Stimulated activated CD8-positive, alpha-beta memory T cell treated with anti-CD3 and anti-CD28 coated beads, Interleukin-2, amount 100 ng/mL, for 1 hour (primary cell): Measurements from ENCODE around the gene ZC3H18.
"Not testable (repeated sequence)": the region's sequence is repeated elsewhere in the genome, so short reads cannot be mapped to it uniquely, and the experiment has no call there.

Experiments
- DNase-seq, 2 donors: peaks; one replicate each; pipeline ENCODE4 v3.0.0-alpha.2; 2020; ENCODE audit warnings: low read depth in 2 of 2

ZC3H18 gene

DNA sequence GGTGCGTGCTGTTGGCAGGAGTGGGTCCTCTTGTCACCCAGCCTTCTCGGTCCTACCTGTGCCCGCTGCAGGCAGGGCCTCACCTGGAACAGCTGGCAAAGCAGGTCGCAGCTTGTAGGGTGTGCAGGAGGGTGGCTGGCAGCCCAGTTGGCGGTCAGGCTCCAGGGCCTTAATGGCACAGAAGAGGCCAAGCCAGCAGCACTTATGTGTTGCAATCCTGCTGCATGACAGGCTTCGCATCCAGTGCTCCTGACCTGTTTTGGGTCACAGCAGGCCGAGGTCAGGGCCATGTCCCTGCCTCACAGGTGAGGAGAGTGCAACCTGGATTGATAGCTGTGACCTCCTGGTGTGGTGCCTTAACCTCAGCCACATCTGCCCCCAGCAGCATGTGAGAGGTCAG, 31.9 kb downstream of the ZC3H18 start:
- DNase-seq, result no peak

DNA sequence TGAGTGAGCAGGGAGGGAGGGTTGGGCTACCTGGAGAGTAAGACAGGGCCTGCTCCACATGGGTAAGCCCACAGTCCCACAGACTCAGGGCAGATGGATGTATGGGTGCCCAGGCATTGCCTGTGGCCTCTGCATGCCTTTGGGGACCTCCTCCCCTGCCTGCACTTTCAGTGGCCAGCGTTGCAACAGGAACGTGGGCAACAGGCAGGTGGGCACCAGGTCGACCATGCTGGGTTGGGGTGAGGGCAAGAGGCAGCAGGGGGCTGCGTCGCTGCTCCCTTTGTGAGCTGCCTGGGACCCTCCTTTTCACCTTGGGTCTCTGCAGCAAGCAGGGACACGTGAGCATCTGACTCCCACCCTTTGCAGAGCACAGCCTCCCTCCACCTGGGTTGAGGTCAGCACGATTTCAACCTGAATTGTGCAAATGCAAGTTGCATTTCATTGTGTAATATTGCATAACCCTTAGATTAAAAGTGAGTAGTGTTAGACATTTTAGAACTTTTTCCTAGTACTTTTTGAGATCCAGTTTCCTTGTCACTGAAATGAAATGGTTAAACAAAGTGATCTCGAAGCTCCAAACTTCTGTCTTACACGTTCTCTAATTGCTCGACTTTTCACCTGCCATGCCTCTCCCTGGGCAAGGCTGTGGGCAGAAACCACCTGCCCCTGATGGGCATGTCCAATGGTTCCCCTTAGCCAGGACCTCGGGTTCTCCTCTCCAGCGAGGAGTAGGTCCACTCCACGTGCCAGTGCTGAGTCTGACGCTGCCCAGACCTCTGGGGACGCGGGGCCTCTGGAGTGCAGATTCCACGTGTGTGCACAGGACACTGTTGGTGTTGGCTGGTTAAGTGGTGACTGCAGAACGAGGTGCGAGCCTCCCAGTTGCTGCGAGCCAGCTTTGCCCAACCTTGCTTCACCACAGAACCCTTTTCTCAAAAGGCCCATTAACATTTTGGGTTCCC, 35.3 kb downstream of the ZC3H18 start:
- no peak for DNase-seq

DNA sequence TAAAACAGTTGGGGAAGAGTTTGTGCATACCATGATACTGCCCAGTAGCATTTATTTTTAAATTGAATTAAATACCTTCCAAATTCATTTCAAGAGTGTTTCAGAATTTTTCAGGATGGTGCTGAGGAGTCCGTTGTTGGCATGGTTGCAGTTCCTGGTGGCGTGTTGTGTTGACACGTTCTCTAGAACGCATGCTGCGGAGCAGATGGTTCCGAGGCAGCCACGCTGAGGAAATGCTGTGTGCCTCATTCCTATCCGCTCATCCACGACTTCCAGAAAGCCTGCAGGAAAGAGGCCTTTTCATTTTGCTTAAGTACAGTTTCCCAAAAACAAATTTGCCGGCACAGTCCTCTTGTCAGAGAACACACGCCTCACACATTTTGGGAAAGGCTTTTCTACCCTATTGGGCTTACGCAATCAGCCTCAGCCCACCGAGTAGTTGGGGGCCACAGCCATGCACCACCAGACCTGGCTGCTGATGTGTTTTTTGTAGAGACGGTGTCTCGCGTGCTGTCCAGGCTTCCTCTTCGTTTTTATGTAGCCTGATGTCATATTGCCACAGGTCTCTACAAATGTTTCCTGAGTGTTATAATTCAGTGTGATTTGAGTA, 36.0 kb downstream of the ZC3H18 start:
- no peak for DNase-seq

DNA sequence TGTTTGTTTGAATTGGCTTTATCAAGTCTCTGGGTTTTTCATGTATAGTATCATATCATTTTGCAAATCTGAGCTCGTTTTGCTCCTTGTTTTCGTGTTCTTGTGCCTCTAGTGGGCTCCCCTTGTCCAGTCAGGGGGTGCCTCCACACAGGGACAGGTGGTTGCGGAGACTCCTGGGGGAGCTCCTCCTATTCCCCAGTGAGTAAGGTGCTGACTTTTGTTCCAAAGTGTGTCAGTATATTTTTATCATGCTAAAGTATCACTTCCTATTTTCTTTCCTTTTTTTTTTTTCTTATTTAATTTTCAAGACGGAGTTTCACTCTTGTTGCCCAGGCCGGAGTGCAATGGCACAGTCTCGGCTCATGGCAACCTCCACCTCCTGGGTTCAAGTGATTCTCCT, 37.9 kb downstream of the ZC3H18 start:
- no peak for DNase-seq

DNA sequence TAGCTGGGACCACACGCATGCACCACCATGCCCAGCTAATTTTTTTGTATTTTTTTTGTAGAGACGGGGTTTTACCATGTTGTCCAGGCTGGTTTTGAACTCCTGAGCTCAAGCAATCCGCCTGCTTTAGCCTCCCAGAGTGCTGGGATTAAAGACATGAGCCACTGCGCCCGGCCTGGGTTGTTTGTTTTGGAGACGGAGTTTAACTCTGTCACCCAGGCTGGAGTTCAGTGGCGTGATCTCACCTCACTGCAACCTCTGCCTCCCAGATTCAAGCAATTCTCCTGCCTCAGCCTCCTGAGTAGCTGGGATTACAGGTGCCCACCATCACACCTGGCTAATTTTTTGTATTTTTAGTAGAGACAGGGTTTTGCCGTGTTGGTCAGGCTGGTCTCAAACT, 39.2 kb downstream of the ZC3H18 start:
- DNase-seq, result not testable (repeated sequence)

DNA sequence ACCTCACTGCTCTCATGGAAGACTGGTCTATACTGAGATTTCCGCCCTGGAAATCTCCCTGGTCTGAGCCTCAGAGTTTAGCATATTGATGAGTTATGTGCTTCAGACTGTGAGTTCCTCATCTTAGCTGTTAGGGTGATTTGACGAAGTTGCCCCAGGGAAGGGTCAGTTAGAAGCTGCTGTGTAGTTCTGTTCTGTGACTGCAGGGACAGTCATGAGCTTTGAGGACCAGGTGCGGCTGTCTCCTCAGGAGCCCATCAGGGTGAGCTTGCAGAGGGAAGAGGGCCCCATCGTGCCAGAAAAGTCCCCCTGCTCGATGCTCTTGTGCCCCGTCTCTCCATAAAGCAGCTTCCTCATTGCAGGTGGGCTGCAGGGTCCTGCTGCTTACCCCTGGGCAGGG, 39.9 kb downstream of the ZC3H18 start:
- no peak for DNase-seq

DNA sequence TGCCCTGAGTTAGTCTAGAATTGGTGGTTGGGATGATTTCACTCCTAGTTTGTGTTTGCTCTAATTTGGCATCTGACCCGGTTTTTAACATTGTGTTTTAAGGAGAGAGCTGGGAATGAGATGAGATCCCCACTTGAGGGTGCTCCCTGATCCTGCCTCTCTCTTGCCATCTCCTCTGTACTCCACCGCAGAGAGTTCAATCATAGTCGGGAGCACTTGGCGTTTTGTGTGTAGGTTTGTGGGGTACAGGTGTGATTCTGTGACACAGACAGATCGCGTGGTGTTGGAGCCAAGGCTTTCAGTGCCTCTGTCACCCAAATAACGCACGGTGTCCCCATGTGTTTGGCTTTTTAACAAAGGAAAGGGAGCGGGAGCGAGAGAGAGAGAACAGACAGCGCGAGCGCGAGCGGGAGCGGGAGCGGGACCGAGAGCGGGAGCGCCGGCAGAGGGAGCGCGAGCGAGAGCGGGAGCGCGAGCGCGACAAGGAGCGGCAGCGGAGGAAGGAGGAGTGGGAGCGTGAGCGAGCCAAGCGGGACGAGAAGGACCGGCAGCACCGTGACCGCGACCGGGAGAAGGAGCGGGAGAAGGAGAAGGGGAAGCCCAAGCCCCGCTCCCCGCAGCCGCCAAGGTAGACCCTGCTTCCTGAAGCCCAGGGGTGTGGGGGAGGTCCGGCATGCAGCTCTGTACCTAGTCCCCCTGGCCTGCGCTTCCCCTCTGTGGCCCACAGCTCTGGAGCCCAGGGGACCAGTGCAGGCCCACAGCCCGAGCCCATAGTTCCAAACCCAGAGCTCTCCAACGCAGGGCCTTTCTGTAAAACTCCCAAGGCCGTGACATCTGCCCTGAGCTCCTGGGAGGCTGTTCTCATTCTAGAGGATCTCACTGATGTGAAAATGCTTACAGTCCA, 41.0 kb downstream of the ZC3H18 start:
- DNase-seq, result no peak

DNA sequence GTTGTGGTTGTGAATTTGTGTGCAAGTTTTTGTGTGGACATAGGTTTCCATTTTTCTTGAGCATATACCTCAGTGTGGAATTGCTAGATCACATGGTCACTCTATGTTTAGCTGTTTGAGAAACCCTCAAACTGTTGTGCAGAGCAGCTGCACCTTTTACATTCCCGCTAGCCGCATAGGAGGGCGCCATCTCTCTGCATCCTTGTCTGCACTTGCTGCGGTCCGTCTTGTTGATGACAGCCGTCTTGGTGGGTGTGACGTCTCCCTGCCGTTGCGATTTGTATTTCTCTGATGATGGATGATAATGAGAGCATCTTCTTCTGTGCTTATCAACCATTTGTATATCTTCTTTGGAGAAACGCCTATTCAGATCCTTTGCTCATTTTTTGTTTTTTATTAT, 43.1 kb downstream of the ZC3H18 start:
- DNase-seq, result no peak

DNA sequence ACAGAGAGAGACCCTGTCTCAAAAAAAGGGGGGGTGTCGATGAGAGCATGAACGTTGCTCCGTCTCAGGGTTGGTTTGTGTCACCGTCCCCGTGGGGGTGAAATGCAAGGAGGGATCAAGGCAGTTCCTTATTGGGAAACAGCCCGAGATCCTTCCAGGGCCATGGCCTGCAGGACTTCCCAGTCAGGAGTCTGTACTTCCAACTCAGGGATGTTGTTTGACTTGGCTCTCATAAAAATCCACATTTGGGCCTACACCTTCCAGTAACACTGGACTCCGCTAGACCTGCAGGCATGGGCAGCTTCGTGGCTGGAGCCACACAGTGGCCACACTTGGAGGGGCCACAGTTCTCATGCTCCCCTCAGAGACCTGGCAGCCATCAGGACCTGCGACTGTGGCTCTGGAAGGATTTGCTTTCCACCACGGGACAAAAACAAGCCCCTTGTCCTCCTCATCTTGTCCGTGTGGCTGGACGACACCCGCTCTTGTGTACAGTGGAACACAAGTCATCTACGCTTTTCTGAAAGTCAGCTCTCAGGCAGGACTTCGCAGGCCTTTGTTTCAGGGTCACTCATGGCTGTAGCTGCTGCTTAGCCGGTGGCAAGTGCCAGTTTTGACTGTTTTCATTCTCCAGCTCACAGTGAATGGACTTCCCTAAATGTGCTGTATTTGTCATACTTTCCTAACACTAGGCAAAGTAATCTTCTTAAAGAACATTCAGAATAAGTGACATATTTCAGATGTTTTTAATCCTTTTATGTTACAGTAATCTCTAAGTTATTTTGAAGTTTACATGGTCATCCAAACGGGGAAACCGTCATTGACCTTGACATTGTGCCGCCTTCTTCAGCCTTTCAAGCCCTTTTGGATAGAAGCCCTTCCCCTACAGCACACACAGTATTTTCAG, 44.0 kb downstream of the ZC3H18 start:
- no peak for DNase-seq

DNA sequence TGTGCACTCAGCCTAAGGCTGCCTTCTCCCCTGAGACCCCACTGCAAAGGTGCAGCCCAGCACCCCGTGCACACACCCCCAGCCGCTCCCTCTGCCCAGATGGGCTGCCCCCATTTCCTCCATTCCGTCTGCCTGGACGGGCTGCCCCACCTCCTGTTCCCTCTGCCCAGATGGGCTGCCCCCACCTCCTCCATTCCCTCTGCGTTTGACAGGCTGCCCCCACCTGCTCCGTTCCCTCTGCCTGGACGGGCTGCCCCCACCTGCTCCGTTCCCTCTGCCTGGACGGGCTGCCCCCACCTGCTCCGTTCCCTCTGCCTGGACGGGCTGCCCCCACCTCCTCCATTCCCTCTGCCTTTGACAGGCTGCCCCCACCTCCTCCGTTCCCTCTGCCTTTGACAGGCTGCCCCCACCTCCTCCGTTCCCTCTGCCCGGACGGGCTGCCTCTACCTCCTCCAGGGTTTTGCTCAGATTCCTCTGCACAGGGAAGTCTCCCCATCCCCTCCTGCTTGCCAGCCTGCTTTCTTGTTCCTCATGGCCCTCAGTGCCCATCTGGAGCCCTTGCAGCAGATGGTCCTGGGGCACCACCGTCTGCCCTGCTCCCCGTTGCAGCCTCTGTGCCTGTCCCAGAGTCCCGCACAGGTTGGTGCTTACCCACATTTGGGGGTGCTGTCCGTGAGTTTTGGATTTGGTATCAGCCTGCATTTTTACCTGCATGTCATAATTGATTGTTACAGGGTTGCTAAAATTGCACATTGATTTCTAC, 44.8 kb downstream of the ZC3H18 start:
- DNase-seq, result no peak

DNA sequence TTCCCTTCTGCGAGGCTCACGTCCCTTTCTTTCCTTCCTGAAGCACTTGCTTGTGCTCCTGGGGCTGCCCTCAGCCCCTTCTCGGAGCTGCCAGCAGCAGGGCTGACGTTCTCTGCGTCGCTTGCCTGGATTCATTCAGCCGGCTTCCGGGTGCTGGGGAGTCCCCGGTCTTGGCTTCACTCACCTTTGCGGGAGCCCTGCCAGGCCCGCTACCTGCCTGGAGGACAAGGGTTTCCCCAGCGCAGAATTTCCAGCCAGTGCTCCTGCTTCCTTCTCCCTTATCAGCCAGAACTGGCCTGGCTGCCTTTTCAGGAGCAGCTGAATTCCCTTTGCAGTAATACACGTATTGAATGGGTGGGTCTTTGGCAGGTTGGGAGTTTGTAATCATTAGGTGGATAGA, 46.1 kb downstream of the ZC3H18 start:
- DNase-seq, result no peak

DNA sequence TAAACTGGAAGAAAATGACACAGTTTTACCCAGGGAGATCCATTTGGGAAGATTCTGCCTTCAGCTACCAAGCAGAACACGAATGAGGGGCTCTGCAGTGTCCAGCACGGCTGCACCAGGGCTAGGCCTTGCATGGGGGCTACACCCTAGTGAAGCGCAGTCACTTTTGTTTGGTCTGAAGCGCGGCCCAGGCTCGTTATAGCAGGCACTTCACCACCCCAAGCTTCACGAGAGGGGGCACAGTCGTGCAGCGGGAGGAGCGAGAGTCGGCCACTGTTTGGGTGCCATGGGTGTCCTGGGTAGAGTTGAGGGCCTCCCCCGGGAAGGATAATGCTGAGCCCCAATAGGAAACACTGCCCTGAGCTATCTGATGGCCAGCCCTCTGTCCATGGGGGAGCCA, 46.5 kb downstream of the ZC3H18 start:
- no peak for DNase-seq

DNA sequence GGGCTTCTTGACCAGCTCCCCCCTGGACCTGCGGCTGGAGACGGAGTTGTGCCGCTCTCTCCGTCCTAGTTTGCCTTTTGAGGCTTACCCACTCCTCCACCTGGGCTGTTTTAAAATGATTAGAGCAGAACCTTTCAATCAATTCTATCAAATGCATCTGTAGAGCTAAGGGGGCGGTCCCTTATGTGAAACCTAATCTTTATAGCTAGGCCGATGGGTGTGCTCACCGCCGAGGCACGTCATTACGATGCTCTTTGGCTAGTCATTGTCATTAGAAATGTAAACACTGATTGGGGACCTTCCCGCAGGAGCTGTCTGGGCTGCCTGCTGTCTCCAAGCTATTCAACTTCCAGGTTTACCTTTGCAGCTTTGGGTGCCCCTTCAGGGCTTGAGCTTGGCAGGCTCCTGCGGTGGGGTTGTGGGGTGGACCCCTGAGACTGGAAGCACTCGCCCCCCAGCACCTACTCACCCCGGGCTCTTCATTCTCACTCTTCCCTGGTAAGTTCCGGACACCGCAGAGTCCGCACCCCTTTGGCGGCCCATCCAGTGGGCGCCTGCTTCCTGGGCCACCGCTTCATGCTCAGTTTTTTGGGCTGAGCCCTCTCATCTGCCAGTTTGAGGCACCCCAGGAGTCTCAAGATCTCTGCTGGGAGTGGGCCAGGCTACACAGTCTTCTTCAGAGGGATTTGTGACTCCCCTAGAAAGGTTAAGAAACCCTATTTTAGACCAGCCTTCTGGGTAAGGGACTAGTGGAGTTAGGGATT, 47.2 kb downstream of the ZC3H18 start:
- DNase-seq, result no peak

DNA sequence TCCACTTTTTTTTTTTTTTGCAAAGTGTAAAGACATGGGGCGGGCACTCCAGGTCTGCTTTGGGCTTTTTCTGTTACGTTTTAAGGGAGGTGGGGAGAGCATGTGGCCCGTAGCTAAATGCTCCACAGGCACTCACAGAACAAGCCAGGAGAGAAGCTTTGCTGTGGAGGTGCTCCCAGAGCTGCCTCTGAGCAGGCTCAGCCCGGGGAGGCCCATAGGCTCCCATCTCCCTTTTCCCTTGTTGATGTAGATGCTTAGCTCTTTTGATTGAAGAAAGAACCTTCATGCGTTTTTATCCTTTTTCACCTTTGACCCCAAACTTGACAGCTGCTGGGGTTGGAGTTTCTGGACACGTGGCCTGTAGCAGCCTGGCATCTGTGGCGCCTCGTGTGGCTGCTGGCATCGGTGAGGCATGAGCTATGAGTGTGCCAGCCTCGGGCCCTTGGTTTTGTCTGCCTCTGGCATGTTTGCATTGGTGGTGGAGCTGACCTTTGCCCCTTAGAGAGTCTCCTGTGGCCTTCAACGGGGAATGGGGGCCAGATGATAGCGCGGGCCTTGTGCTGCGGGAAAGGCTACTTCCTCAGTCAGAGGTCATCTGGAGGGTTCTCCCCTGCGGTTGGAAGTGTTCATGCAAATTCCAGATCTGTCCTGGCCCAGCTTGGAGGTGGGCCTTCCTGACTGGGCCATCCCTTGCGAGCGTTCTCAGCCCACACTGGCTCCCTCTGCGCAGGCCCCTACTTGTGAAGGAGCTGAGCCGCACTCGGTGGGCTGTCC, 48.2 kb downstream of the ZC3H18 start:
- DNase-seq, result no peak

DNA sequence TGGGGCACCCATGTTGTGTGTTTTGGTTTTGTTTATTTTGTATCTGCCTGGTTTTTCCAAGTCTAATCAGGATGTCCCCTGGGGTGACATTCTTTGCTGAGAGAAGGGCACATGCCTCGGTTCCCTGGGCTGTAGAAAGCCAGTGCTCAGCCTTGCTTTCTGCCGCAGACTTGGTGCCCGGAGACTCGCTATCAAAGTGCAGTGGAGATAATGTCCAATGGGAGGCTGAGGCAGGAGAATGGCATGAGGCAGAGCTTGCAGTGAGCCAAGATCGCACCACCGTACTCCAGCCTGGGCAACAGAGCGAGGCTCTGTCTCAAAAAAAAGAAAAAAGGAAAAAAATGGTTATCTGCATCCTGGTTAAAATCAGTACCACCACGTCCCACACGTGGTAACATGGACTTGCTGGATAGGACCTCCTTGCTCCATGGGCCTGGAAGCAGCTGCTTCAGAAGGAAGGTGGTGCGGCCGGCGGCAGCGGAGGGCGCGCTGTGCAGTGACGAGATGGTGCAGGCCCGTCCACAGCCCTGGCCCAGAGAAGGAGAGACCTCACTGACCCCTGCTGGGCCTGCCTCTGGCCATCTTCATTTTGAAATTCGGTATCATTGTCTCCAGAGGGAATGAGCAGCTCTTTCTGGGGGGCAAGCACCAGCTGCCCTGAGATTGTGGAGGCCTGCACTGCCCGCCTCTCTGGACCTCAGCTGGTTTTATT, 48.9 kb downstream of the ZC3H18 start:
- no peak for DNase-seq

DNA sequence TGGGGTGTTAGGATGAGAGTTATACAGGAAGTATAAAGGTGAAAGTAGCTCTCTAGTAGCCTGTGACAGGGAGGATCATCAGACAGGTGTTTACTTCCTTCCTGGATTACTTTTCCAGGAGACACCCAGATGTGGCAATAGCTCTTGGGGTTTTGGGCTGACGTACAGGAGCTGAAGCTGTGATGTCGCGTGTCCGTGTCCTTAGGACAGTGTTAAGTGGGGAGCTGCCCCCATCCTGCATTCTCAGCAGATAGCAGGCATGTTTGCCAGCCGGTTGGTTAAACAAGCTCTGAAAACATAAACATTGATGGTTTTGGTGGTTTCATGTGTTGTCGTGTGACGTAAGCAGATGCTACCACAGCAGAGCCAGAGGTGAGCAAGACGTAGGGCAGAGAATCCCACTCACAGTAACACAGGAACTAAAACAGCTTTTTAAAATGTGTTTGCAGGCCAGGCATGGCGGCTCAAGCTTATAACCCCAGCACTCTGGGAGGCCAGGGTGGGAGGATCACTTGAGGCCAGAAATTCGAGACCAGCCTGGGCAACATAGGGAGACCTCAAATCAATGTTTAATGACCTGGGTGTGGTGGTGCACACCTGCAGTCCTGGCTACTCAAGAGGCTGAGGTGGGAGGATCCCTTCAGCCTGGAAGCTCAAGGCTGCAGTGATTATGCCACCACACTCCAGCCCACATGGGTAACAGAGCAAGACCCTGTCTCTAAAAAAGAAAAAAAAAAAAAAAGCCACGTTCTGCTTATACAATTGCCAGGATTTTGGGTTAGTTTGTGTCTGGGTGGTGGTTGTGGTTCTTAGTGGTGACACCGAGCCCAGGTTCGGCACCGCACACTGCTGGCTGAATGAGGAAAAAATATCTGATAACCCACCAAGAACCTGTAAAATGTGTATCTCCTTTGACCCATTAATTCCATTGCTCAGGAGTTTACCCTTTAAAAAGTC, 49.9 kb downstream of the ZC3H18 start:
- peak; percentile 48 to 49 for DNase-seq

DNA sequence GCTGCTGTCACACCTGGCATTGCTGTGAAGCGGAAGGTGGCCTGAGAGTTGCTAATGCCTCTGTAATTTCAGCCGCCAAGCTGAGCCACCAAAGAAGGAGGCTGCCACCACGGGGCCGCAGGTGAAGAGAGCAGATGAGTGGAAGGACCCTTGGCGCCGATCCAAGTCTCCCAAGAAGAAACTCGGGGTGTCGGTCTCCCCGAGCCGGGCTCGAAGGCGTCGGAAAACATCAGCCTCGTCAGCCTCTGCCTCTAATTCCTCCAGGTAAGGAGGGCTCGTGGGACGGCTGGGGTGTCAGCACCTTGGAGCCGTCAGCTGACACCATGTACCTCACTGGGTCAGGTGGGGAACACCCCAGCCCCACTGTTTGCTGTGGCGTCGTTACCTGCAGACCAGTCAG, 51.9 kb downstream of the ZC3H18 start:
- DNase-seq, result no peak
